Measurements from ENCODE around the gene CCR8. TPM values are rescaled to one million over a fixed set of nuclear protein-coding genes. Genes with fewer than 3 reads are reported as not detected.

CCR8 gene
- not detected in 2 replicates for total RNA-seq
- long read RNA-seq, result 0 reads

GRCh38 chr3:39329493-39329892 lies at the start of gene CCR8:
Gene CCR8, plus strand, starts transcription at chr3:39329709. Its CDS starts 2,623 bp downstream, at chr3:39332332.
- Mint-ChIP-seq H3K27me3 (peaks cover 6% of the 10 kb centered on the region), H3K4me1 (ENCODE audit: low read depth) (no peaks in the 10 kb centered on the region), H3K36me3 (ENCODE audit: insufficient read depth) (no peaks in the 10 kb centered on the region), H3K9me3 (ENCODE audit: low read depth) (no peaks in the 10 kb centered on the region), H3K4me3 (ENCODE audit: low read depth) (no peak within 1 kb of the TSS), H3K27ac (no peak within 1 kb of the TSS)
- no peak for DNase-seq (ENCODE audit: low spot score, unreplicated experiment)
- no peak for TF ChIP-seq CTCF (IDR thresholded peaks at IDR 0.05; ENCODE audit: unreplicated experiment)

GRCh38 chr3:39279745-39280517 lies 49.6 kb upstream of the CCR8 start, which contains the start of gene CX3CR1:
Gene CX3CR1, minus strand, starts transcription at chr3:39280036. Its CDS starts 13,527 bp downstream, at chr3:39266509.
- no peaks in the 10 kb centered on the region for H3K9me3 Mint-ChIP-seq (ENCODE audit: low read depth)
- DNase-seq (ENCODE audit: low spot score, unreplicated experiment), result no peak
- no peak within 1 kb of the TSS for H3K4me3 Mint-ChIP-seq (ENCODE audit: low read depth)
- TF ChIP-seq CTCF (IDR thresholded peaks at IDR 0.05; ENCODE audit: unreplicated experiment), result no peak
- peaks cover 4% of the 10 kb centered on the region for H3K4me1 Mint-ChIP-seq (ENCODE audit: low read depth)
- peaks cover 16% of the 10 kb centered on the region for H3K27me3 Mint-ChIP-seq
- no peaks in the 10 kb centered on the region for H3K36me3 Mint-ChIP-seq (ENCODE audit: insufficient read depth)
- no peak within 1 kb of the TSS for H3K27ac Mint-ChIP-seq

- DNase-seq (ENCODE audit: low spot score, unreplicated experiment), result no peak
- no peaks in the 10 kb centered on the region for H3K9me3 Mint-ChIP-seq (ENCODE audit: low read depth)
- H3K27me3 Mint-ChIP-seq, result peaks cover 16% of the 10 kb centered on the region
- no peak for TF ChIP-seq CTCF (IDR thresholded peaks at IDR 0.05; ENCODE audit: unreplicated experiment)
- H3K4me1 Mint-ChIP-seq (ENCODE audit: low read depth), result no peaks in the 10 kb centered on the region
- H3K27ac Mint-ChIP-seq, result no peak overlapping the region
- no peaks in the 10 kb centered on the region for H3K36me3 Mint-ChIP-seq (ENCODE audit: insufficient read depth)
- H3K4me3 Mint-ChIP-seq (ENCODE audit: low read depth), result no peak overlapping the region
Observed at GRCh38 chr3:39280571-39280970, 48.9 kb upstream of the CCR8 start.

- H3K27ac Mint-ChIP-seq, result no peak overlapping the region
- no peak for TF ChIP-seq CTCF (IDR thresholded peaks at IDR 0.05; ENCODE audit: unreplicated experiment)
- DNase-seq (ENCODE audit: low spot score, unreplicated experiment), result no peak
- H3K9me3 Mint-ChIP-seq (ENCODE audit: low read depth), result no peaks in the 10 kb centered on the region
- H3K4me1 Mint-ChIP-seq (ENCODE audit: low read depth), result no peaks in the 10 kb centered on the region
- H3K4me3 Mint-ChIP-seq (ENCODE audit: low read depth), result no peak overlapping the region
- peaks cover 9% of the 10 kb centered on the region for H3K27me3 Mint-ChIP-seq
- no peaks in the 10 kb centered on the region for H3K36me3 Mint-ChIP-seq (ENCODE audit: insufficient read depth)
Observed at GRCh38 chr3:39281533-39281932, 48.0 kb upstream of the CCR8 start.

GRCh38 chr3:39282057-39282456 lies 47.5 kb upstream of the CCR8 start:
- no peak for DNase-seq (ENCODE audit: low spot score, unreplicated experiment)
- TF ChIP-seq CTCF (IDR thresholded peaks at IDR 0.05; ENCODE audit: unreplicated experiment), result no peak
- H3K36me3 Mint-ChIP-seq (ENCODE audit: insufficient read depth), result no peaks in the 10 kb centered on the region

More at GRCh38 chr3:39282057-39282456, 47.5 kb upstream of the CCR8 start:
- Mint-ChIP-seq H3K4me3 (ENCODE audit: low read depth) (no peak overlapping the region), H3K27me3 (peaks cover 4% of the 10 kb centered on the region), H3K4me1 (ENCODE audit: low read depth) (peaks cover under 1% of the 10 kb centered on the region), H3K27ac (no peak overlapping the region), H3K9me3 (ENCODE audit: low read depth) (no peaks in the 10 kb centered on the region)
